ENCODE results near the gene COA7.

The COA7 gene

GRCh38 chr1:52669696-52670095, 28.5 kb downstream of the COA7 start:
- DNase-seq (ENCODE audit: low read depth), result no peak
- no peak overlapping the region for H3K4me3 ChIP-seq (ENCODE audit: low read depth, low read length)
- no peak for TF ChIP-seq CTCF (IDR thresholded peaks at IDR 0.05; ENCODE audit: insufficient read depth, low read depth, low read length, missing control alignments)

GRCh38 chr1:52668711-52669110, 29.4 kb downstream of the COA7 start:
- no peak for TF ChIP-seq CTCF (IDR thresholded peaks at IDR 0.05; ENCODE audit: insufficient read depth, low read depth, low read length, missing control alignments)
- H3K4me3 ChIP-seq (ENCODE audit: low read depth, low read length), result no peak overlapping the region
- DNase-seq (ENCODE audit: low read depth), result no peak

- no peak for DNase-seq (ENCODE audit: low read depth)
- TF ChIP-seq CTCF (IDR thresholded peaks at IDR 0.05; ENCODE audit: insufficient read depth, low read depth, low read length, missing control alignments), result no peak
- H3K4me3 ChIP-seq (ENCODE audit: low read depth, low read length), result no peak overlapping the region
Observed at GRCh38 chr1:52667984-52668383, 30.2 kb downstream of the COA7 start.

GRCh38 chr1:52667290-52667689, 30.9 kb downstream of the COA7 start:
- DNase-seq (ENCODE audit: low read depth), result no peak
- no peak overlapping the region for H3K4me3 ChIP-seq (ENCODE audit: low read depth, low read length)
- TF ChIP-seq CTCF (IDR thresholded peaks at IDR 0.05; ENCODE audit: insufficient read depth, low read depth, low read length, missing control alignments), result no peak

GRCh38 chr1:52665006-52665941, 32.9 kb downstream of the COA7 start:
- TF ChIP-seq CTCF (IDR thresholded peaks at IDR 0.05; ENCODE audit: insufficient read depth, low read depth, low read length, missing control alignments), result no peak
- no peak for DNase-seq (ENCODE audit: low read depth)
- H3K4me3 ChIP-seq (ENCODE audit: low read depth, low read length), result no peak overlapping the region

GRCh38 chr1:52663716-52664115, 34.4 kb downstream of the COA7 start:
- DNase-seq (ENCODE audit: low read depth), result no peak
- H3K4me3 ChIP-seq (ENCODE audit: low read depth, low read length), result no peak overlapping the region
- TF ChIP-seq CTCF (IDR thresholded peaks at IDR 0.05; ENCODE audit: insufficient read depth, low read depth, low read length, missing control alignments), result no peak

Data from GM12865 (cell line).